GM18499 (cell line): ENCODE results near the gene KLK1.

Experiments
- ATAC-seq: cut with Tn5 transposase; IDR thresholded peaks from one replicate; pipeline ENCODE4 v1.9.1; 2021; ENCODE audit warnings: moderate number of reproducible peaks; ENCODE audit not compliant: insufficient read depth, unreplicated experiment

The KLK1 gene

GRCh38 chr19:50836543-50837195 lies 13.1 kb upstream of the KLK1 start:
- no peak for ATAC-seq

GRCh38 chr19:50835785-50836542 lies 12.4 kb upstream of the KLK1 start:
- ATAC-seq, result no peak

- ATAC-seq, result no peak
Measured at GRCh38 chr19:50835103-50835784, 11.7 kb upstream of the KLK1 start.

GRCh38 chr19:50833802-50834167 lies 10.2 kb upstream of the KLK1 start:
- no peak for ATAC-seq

GRCh38 chr19:50833117-50833801 lies 9.7 kb upstream of the KLK1 start, which contains the start of gene KLK15:
Gene KLK15 (minus strand): TSS chr19:50833574. CDS start chr19:50831492, 2,082 bp downstream.
- no peak for ATAC-seq

- no peak for ATAC-seq
Measured at GRCh38 chr19:50832666-50833065, 9.1 kb upstream of the KLK1 start.

- ATAC-seq, result no peak
Measured at GRCh38 chr19:50831026-50831396, 7.4 kb upstream of the KLK1 start.

GRCh38 chr19:50830266-50831025 lies 6.9 kb upstream of the KLK1 start:
- no peak for ATAC-seq

- no peak for ATAC-seq
Measured at GRCh38 chr19:50829801-50830200, 6.2 kb upstream of the KLK1 start.

- ATAC-seq, result no peak
Measured at GRCh38 chr19:50827476-50827875, 3.9 kb upstream of the KLK1 start.

GRCh38 chr19:50826492-50827240 lies 3.1 kb upstream of the KLK1 start:
- no peak for ATAC-seq

- ATAC-seq, result no peak
Measured at GRCh38 chr19:50822661-50823208, 852 bp downstream of the KLK1 start.

- no peak for ATAC-seq
Measured at GRCh38 chr19:50821622-50822021, 2.0 kb downstream of the KLK1 start.

- no peak for ATAC-seq
Measured at GRCh38 chr19:50821248-50821612, 2.4 kb downstream of the KLK1 start.

GRCh38 chr19:50820549-50821247 lies 2.9 kb downstream of the KLK1 start:
- ATAC-seq, result no peak

GRCh38 chr19:50820086-50820485 lies 3.5 kb downstream of the KLK1 start:
- no peak for ATAC-seq

GRCh38 chr19:50819636-50820035 lies 4.0 kb downstream of the KLK1 start:
- no peak for ATAC-seq

- no peak for ATAC-seq
Measured at GRCh38 chr19:50818859-50819472, 4.6 kb downstream of the KLK1 start.
